Peyer's patch (tissue), 4 donors: Measurements from ENCODE around the gene MEF2A.

Experiments used
- POLR2A ChIP-seq, 2 donors: fragments of 450-650 bp; IDR thresholded peaks; one replicate each; pipeline ENCODE4 v1.5.1; 2017; ENCODE audit warnings: antibody characterized with exemption in 2 of 2, mild to moderate bottlenecking in 2 of 2, moderate library complexity in 2 of 2
- TF ChIP-seq, protein P1 (sequence below), 6 experiments: fragments of 450-650 bp in 4 of 6; fragments of 200-600 bp in 2 of 6; sonication (generic) in 1 of 6; IDR thresholded peaks; one replicate each; pipeline ENCODE4 v1.5.1; 2017 to 2019; ENCODE audit warnings: antibody characterized with exemption in 6 of 6, mild to moderate bottlenecking in 3 of 6, moderate library complexity in 1 of 6

DNA sequence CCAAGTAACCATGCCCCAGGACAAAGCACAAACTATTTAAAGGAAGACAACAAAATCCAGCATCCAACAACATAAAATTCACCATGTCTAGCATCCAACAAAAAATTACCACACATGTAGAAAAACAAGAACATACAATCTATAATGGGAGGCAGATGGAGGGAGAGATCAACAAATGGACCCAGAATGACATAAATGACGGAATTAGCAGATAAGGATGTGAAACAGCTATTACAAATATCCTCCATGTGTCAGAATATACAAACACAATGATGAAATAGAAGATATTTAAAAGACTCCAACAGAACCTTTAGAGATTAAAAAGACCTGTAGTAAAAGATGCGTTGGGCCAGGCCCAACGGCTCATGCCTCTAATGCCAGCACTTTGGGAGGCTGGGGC, 156.6 kb downstream of the MEF2A start:
- TF ChIP-seq POLR2A (IDR thresholded peaks at IDR 0.05) = no peak
- TF ChIP-seq, protein P1, sequence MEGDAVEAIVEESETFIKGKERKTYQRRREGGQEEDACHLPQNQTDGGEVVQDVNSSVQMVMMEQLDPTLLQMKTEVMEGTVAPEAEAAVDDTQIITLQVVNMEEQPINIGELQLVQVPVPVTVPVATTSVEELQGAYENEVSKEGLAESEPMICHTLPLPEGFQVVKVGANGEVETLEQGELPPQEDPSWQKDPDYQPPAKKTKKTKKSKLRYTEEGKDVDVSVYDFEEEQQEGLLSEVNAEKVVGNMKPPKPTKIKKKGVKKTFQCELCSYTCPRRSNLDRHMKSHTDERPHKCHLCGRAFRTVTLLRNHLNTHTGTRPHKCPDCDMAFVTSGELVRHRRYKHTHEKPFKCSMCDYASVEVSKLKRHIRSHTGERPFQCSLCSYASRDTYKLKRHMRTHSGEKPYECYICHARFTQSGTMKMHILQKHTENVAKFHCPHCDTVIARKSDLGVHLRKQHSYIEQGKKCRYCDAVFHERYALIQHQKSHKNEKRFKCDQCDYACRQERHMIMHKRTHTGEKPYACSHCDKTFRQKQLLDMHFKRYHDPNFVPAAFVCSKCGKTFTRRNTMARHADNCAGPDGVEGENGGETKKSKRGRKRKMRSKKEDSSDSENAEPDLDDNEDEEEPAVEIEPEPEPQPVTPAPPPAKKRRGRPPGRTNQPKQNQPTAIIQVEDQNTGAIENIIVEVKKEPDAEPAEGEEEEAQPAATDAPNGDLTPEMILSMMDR (IDR thresholded peaks at IDR 0.05) = no peak
